ENCODE measurements around the gene BCLAF1. TPM values are rescaled to one million over a fixed set of nuclear protein-coding genes. Genes with fewer than 3 reads are reported as not detected.

BCLAF1 gene
- total and polyA plus RNA-seq, 2 experiments from 2014 or later: 133 to 151 TPM

DNA sequence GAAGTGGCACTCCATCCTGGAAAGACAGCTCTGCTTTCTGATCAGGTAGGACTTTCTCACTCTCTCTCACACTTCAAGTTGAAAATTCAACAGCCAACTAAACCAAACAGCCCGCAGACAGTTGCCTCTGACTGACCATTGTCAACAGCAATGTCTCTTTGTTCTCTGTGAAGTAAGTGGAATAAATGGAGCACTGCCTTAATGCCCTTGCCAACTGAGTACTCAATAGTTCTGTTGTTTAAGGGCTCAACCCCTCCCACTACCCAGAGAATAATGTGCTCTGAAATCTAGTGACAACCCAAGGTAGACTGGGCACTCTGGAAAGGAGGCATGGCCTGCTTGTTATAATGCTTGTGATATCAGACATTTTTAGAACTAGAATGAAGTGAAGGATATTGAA is 16.8 kb upstream of the BCLAF1 start:
- Histone ChIP-seq H3K27me3 (ENCODE audit: insufficient read depth) (no peaks in the 10 kb centered on the region), H2AFZ (no peak overlapping the region), H3F3A (replicated peaks; ENCODE audit: low read depth) (no peaks in the 10 kb centered on the region), H3K4me3 (no peak overlapping the region), H3K27ac (ENCODE audit: low read depth) (no peak overlapping the region), H3K36me3 (ENCODE audit: insufficient read depth) (no peaks in the 10 kb centered on the region), H3K9me2 (ENCODE audit: insufficient read depth) (0 out of 2 replicates have a peak, but pooled peaks cover 5% of the 10 kb centered on the region), H3K4me2 (no peak overlapping the region), H4K20me1 (replicated peaks; ENCODE audit: insufficient read depth) (no peaks in the 10 kb centered on the region), H3K4me1 (ENCODE audit: insufficient read depth) (no peaks in the 10 kb centered on the region), H3K79me2 (replicated peaks; ENCODE audit: insufficient read depth) (no peaks in the 10 kb centered on the region)
- Mint-ChIP-seq H3K27ac (no peak overlapping the region), H3K36me3 (ENCODE audit: low read depth) (no peaks in the 10 kb centered on the region), H3K4me3 (no peak overlapping the region), H3K4me1 (no peaks in the 10 kb centered on the region), H3K27me3 (ENCODE audit: insufficient read depth, low read depth, poor library complexity) (peaks cover 8% of the 10 kb centered on the region), H3K9me3 (no peaks in the 10 kb centered on the region; the same call in 2 of the 3 replicates)
- TF ChIP-seq EZH2 (IDR thresholded peaks at IDR 0.05; ENCODE audit: low read depth, unreplicated experiment) (no peak), STAT1 (IDR thresholded peaks at IDR 0.05; ENCODE audit: unreplicated experiment) (no peak), POLR2AphosphoS5 (IDR thresholded peaks at IDR 0.05; ENCODE audit: low read depth) (no peak), ZNF331 (CRISPR knock-in tag; IDR thresholded peaks at IDR 0.05; ENCODE audit: low read depth) (no peak), JUNB (IDR thresholded peaks at IDR 0.05; ENCODE audit: unreplicated experiment) (no peak), CREB1 (CRISPR knock-in tag; IDR thresholded peaks at IDR 0.05; ENCODE audit: low read depth) (no peak), EZH2phosphoT487 (IDR thresholded peaks at IDR 0.05; ENCODE audit: unreplicated experiment) (no peak), NANOG (IDR thresholded peaks at IDR 0.05; ENCODE audit: borderline replicate concordance) (no peak), ETS1 (IDR thresholded peaks at IDR 0.05) (no peak), ZNF462 (CRISPR knock-in tag; IDR thresholded peaks at IDR 0.05) (no peak), ZNF114 (CRISPR knock-in tag; IDR thresholded peaks at IDR 0.05) (no peak)
- TF ChIP-seq, protein P1, sequence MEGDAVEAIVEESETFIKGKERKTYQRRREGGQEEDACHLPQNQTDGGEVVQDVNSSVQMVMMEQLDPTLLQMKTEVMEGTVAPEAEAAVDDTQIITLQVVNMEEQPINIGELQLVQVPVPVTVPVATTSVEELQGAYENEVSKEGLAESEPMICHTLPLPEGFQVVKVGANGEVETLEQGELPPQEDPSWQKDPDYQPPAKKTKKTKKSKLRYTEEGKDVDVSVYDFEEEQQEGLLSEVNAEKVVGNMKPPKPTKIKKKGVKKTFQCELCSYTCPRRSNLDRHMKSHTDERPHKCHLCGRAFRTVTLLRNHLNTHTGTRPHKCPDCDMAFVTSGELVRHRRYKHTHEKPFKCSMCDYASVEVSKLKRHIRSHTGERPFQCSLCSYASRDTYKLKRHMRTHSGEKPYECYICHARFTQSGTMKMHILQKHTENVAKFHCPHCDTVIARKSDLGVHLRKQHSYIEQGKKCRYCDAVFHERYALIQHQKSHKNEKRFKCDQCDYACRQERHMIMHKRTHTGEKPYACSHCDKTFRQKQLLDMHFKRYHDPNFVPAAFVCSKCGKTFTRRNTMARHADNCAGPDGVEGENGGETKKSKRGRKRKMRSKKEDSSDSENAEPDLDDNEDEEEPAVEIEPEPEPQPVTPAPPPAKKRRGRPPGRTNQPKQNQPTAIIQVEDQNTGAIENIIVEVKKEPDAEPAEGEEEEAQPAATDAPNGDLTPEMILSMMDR (conservative IDR thresholded peaks at IDR 0.05; ENCODE audit: low read depth in 2 of 2): no peak
- TF ChIP-seq, protein P2, sequence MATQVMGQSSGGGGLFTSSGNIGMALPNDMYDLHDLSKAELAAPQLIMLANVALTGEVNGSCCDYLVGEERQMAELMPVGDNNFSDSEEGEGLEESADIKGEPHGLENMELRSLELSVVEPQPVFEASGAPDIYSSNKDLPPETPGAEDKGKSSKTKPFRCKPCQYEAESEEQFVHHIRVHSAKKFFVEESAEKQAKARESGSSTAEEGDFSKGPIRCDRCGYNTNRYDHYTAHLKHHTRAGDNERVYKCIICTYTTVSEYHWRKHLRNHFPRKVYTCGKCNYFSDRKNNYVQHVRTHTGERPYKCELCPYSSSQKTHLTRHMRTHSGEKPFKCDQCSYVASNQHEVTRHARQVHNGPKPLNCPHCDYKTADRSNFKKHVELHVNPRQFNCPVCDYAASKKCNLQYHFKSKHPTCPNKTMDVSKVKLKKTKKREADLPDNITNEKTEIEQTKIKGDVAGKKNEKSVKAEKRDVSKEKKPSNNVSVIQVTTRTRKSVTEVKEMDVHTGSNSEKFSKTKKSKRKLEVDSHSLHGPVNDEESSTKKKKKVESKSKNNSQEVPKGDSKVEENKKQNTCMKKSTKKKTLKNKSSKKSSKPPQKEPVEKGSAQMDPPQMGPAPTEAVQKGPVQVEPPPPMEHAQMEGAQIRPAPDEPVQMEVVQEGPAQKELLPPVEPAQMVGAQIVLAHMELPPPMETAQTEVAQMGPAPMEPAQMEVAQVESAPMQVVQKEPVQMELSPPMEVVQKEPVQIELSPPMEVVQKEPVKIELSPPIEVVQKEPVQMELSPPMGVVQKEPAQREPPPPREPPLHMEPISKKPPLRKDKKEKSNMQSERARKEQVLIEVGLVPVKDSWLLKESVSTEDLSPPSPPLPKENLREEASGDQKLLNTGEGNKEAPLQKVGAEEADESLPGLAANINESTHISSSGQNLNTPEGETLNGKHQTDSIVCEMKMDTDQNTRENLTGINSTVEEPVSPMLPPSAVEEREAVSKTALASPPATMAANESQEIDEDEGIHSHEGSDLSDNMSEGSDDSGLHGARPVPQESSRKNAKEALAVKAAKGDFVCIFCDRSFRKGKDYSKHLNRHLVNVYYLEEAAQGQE (IDR thresholded peaks at IDR 0.05; ENCODE audit: unreplicated experiment): no peak
- ATAC-seq (no peak), DNase-seq (ENCODE audit: low spot score) (no peak)

Measured in GM23338 (cell line).